ENCODE results near the gene CHRM2.

- TF ChIP-seq POLR2A (IDR thresholded peaks at IDR 0.05) = no peak
- no peak for TF ChIP-seq CTCF (IDR thresholded peaks at IDR 0.05)
Measured at GRCh38 chr7:136937436-136937835, 69.0 kb downstream of the CHRM2 start.

All from Peyer's patch (tissue), 4 donors.